PFSK-1 (cell line): Measurements from ENCODE around the gene KAT2B.

Source experiments
- REST ChIP-seq, 2 experiments: IDR thresholded peaks; 2 replicates each; pipeline versions ENCODE4 v1.6.1 to v1.8.0; 2011 to 2012; ENCODE audit warnings: low read depth in 2 of 2, low read length in 2 of 2, control low read depth in 1 of 2, inconsistent platforms in 1 of 2, mild to moderate bottlenecking in 1 of 2, moderate library complexity in 1 of 2; ENCODE audit not compliant: insufficient read depth in 1 of 2
- TAF1 ChIP-seq: IDR thresholded peaks from 2 replicates; pipeline ENCODE4 v1.6.1; 2012; ENCODE audit warnings: low read length, control low read depth, borderline replicate concordance; ENCODE audit not compliant: insufficient read depth

GRCh38 chr3:20125289-20125688, 85.0 kb downstream of the KAT2B start:
- no peak for TF ChIP-seq REST (IDR thresholded peaks at IDR 0.05; ENCODE audit: insufficient read depth in 1 of 2, low read depth in 2 of 2, low read length in 2 of 2)
- no peak for TF ChIP-seq TAF1
